Skeletal muscle satellite cell (primary cell): ENCODE measurements around the gene CAMKK1.

Experiments used
- H3K27me3 ChIP-seq: 2 replicates; pipeline ENCODE4 v1.7.0; 2013; ENCODE audit warnings: low read length; ENCODE audit not compliant: control insufficient read depth, insufficient read depth
- H3K36me3 ChIP-seq: 2 replicates; pipeline ENCODE4 v1.7.0; 2013; ENCODE audit warnings: mild to moderate bottlenecking, control low read depth, low read length; ENCODE audit not compliant: insufficient read depth
- H3K4me1 ChIP-seq: 2 replicates; pipeline ENCODE4 v1.7.0; 2013; ENCODE audit warnings: low read length; ENCODE audit not compliant: control insufficient read depth, insufficient read depth
- H3K4me2 ChIP-seq: 2 replicates; pipeline ENCODE4 v1.7.0; 2013; ENCODE audit warnings: mild to moderate bottlenecking, low read length
- H3K4me3 ChIP-seq: 2 replicates; pipeline ENCODE4 v1.7.0; 2013; ENCODE audit warnings: low read length
- H3K9ac ChIP-seq: 2 replicates; pipeline ENCODE4 v1.7.0; 2013; ENCODE audit warnings: mild to moderate bottlenecking, low read depth, low read length, moderate library complexity
- H3K9me3 ChIP-seq: replicated peaks from 2 replicates; pipeline ENCODE4 v1.7.0; 2013; ENCODE audit warnings: mild to moderate bottlenecking, control low read depth, low read length

Gene CAMKK1

GRCh38 chr17:3834811-3835210 lies 58.0 kb downstream of the CAMKK1 start:
- Histone ChIP-seq H3K4me1 (peaks cover 12% of the 10 kb centered on the region), H3K4me3 (no peak overlapping the region), H3K9ac (no peak overlapping the region), H3K9me3 (no peaks in the 10 kb centered on the region), H3K36me3 (peaks cover 21% of the 10 kb centered on the region), H3K4me2 (no peak overlapping the region), H3K27me3 (no peaks in the 10 kb centered on the region)

- no peaks in the 10 kb centered on the region for H3K9me3 ChIP-seq
- peaks cover 47% of the 10 kb centered on the region for H3K36me3 ChIP-seq
- no peak overlapping the region for H3K4me3 ChIP-seq
- no peak overlapping the region for H3K4me2 ChIP-seq
- H3K27me3 ChIP-seq = no peaks in the 10 kb centered on the region
- H3K9ac ChIP-seq = no peak overlapping the region
- peaks cover 4% of the 10 kb centered on the region for H3K4me1 ChIP-seq
Measured at GRCh38 chr17:3828852-3829232, 64.0 kb downstream of the CAMKK1 start.

GRCh38 chr17:3828151-3828851 lies 64.6 kb downstream of the CAMKK1 start:
- Histone ChIP-seq H3K9me3 (no peaks in the 10 kb centered on the region), H3K36me3 (peaks cover 49% of the 10 kb centered on the region), H3K4me1 (peaks cover 4% of the 10 kb centered on the region), H3K27me3 (no peaks in the 10 kb centered on the region), H3K4me2 (peak overlapping the region; percentile 1), H3K4me3 (no peak overlapping the region), H3K9ac (no peak overlapping the region)

- H3K36me3 ChIP-seq = peaks cover 54% of the 10 kb centered on the region
- no peaks in the 10 kb centered on the region for H3K27me3 ChIP-seq
- H3K9ac ChIP-seq = no peak overlapping the region
- H3K4me2 ChIP-seq = no peak overlapping the region
- no peak overlapping the region for H3K4me3 ChIP-seq
- peaks cover 4% of the 10 kb centered on the region for H3K4me1 ChIP-seq
- H3K9me3 ChIP-seq = no peaks in the 10 kb centered on the region
Measured at GRCh38 chr17:3827124-3827773, 65.6 kb downstream of the CAMKK1 start.

GRCh38 chr17:3826191-3826590 lies 66.7 kb downstream of the CAMKK1 start:
- Histone ChIP-seq H3K4me2 (no peak overlapping the region), H3K27me3 (no peaks in the 10 kb centered on the region), H3K9me3 (no peaks in the 10 kb centered on the region), H3K9ac (no peak overlapping the region), H3K4me1 (peaks cover 4% of the 10 kb centered on the region), H3K4me3 (no peak overlapping the region), H3K36me3 (peaks cover 61% of the 10 kb centered on the region)

GRCh38 chr17:3821101-3821500 lies 71.8 kb downstream of the CAMKK1 start:
- Histone ChIP-seq H3K36me3 (peaks cover 80% of the 10 kb centered on the region), H3K4me2 (no peak overlapping the region), H3K9me3 (no peaks in the 10 kb centered on the region), H3K4me3 (no peak overlapping the region), H3K9ac (no peak overlapping the region), H3K27me3 (no peaks in the 10 kb centered on the region), H3K4me1 (no peaks in the 10 kb centered on the region)

GRCh38 chr17:3818786-3819185 lies 74.1 kb downstream of the CAMKK1 start:
- H3K9me3 ChIP-seq = no peaks in the 10 kb centered on the region
- H3K4me2 ChIP-seq = no peak overlapping the region
- peaks cover 82% of the 10 kb centered on the region for H3K36me3 ChIP-seq
- H3K9ac ChIP-seq = no peak overlapping the region
- H3K4me3 ChIP-seq = no peak overlapping the region
- no peaks in the 10 kb centered on the region for H3K4me1 ChIP-seq
- H3K27me3 ChIP-seq = no peaks in the 10 kb centered on the region

GRCh38 chr17:3817851-3818605 lies 74.8 kb downstream of the CAMKK1 start:
- H3K4me3 ChIP-seq = no peak overlapping the region
- no peak overlapping the region for H3K9ac ChIP-seq
- no peaks in the 10 kb centered on the region for H3K27me3 ChIP-seq
- no peaks in the 10 kb centered on the region for H3K9me3 ChIP-seq
- H3K36me3 ChIP-seq = peaks cover 83% of the 10 kb centered on the region
- H3K4me1 ChIP-seq = no peaks in the 10 kb centered on the region
- no peak overlapping the region for H3K4me2 ChIP-seq

GRCh38 chr17:3815925-3816324 lies 76.9 kb downstream of the CAMKK1 start:
- Histone ChIP-seq H3K27me3 (no peaks in the 10 kb centered on the region), H3K4me3 (no peak overlapping the region), H3K4me2 (no peak overlapping the region)

GRCh38 chr17:3815122-3815521 lies 77.7 kb downstream of the CAMKK1 start:
- no peak overlapping the region for H3K9ac ChIP-seq

More at GRCh38 chr17:3815925-3816324, 76.9 kb downstream of the CAMKK1 start:
- H3K9me3 ChIP-seq = no peaks in the 10 kb centered on the region
- H3K9ac ChIP-seq = no peak overlapping the region
- H3K36me3 ChIP-seq = peaks cover 84% of the 10 kb centered on the region
- no peaks in the 10 kb centered on the region for H3K4me1 ChIP-seq

GRCh38 chr17:3814361-3814760 lies 78.5 kb downstream of the CAMKK1 start:
- H3K9me3 ChIP-seq = no peaks in the 10 kb centered on the region
- no peaks in the 10 kb centered on the region for H3K4me1 ChIP-seq
- no peak overlapping the region for H3K4me3 ChIP-seq
- H3K36me3 ChIP-seq = peaks cover 82% of the 10 kb centered on the region
- H3K9ac ChIP-seq = no peak overlapping the region
- no peaks in the 10 kb centered on the region for H3K27me3 ChIP-seq
- no peak overlapping the region for H3K4me2 ChIP-seq

More at GRCh38 chr17:3815122-3815521, 77.7 kb downstream of the CAMKK1 start:
- Histone ChIP-seq H3K4me3 (no peak overlapping the region), H3K36me3 (peaks cover 86% of the 10 kb centered on the region), H3K27me3 (no peaks in the 10 kb centered on the region), H3K4me1 (no peaks in the 10 kb centered on the region), H3K4me2 (no peak overlapping the region), H3K9me3 (no peaks in the 10 kb centered on the region)
